Left hindlimb (tissue), 1 donor: ENCODE results near the gene FYN.
A peak's percentile ranks its signal among the peaks of the same experiment; 100 is the strongest.

Experiments
- DNase-seq: peaks from one replicate; pipeline ENCODE4 v3.0.0-alpha.2; 2018

The FYN gene

GRCh38 chr6:111745636-111746035 lies 127.6 kb downstream of the FYN start:
- DNase-seq: no peak

DNA sequence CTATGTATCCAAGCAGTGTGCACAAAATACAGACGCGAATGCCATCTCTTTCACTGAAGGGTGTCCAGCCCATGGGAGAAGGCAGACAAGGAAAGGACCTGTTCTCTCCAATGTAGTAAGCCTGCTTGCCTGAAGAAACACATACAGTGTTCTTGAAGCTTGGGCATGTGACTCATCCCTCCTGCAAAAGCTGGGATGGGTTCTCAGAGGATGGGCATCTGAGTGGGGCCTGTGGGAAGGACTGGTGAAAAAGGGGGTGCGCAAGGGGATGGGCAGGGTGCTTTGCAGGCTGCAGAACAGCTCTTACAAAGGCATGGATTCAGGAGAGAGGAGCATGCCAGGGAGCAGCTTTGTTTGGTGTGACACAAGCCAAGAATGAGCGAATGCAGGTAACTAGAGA lies 128.1 kb downstream of the FYN start:
- no peak for DNase-seq

- DNase-seq: peak; percentile 81
Observed at GRCh38 chr6:111743862-111744692, 129.2 kb downstream of the FYN start.

- no peak for DNase-seq
Observed at GRCh38 chr6:111743360-111743759, 129.9 kb downstream of the FYN start.

- DNase-seq: no peak
Observed at GRCh38 chr6:111741177-111741952, 131.9 kb downstream of the FYN start.

- no peak for DNase-seq
Observed at GRCh38 chr6:111740506-111740905, 132.7 kb downstream of the FYN start.

DNA sequence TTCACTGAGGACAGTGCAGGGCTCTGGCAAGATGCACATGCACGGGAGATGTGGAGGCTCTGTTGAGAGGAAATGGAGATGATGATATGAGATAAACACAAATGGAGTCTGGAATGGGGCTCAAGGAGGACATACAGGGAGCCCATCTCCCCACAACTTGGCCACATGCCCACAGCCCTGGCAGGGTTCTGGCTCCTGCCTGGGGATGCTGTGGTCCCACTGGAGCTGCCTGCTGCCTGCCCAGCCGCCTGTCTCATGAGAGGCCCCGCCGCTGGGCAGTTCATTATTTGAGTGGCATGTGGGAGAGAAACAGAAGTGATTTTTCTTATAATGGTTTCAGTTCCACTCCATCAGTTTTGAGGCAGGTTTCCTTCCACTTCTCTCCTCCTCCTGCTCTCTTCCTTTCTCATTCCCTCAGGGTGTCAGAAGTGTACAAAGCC lies 134.0 kb downstream of the FYN start:
- DNase-seq: no peak

- no peak for DNase-seq
Observed at GRCh38 chr6:111738631-111739030, 134.6 kb downstream of the FYN start.

- no peak for DNase-seq
Observed at GRCh38 chr6:111738156-111738555, 135.1 kb downstream of the FYN start.

GRCh38 chr6:111737065-111737521 lies 136.2 kb downstream of the FYN start:
- DNase-seq: no peak

- no peak for DNase-seq
Observed at GRCh38 chr6:111736005-111736608, 137.1 kb downstream of the FYN start.

- DNase-seq: no peak
Observed at GRCh38 chr6:111734068-111735061, 138.9 kb downstream of the FYN start.

DNA sequence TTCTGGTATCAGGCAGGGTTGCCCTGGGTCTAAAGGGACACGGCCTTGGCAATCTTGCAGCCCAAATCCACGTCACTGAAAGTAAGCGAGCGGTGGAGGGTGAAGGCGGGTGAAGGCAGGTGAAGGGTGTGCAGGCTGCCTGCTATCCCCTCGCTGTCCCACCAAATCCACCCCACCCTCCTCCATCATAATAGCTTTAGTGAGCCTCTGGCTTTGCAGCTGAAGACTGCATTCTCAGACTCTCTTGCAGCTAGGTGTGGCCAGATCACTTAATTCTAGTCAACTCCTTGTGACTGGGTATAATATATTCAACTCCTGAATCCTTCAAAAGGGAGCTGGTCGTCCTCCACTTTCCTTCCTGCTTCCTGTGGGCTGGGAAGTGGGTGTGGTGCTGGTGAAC lies 140.9 kb downstream of the FYN start:
- no peak for DNase-seq

GRCh38 chr6:111731456-111732195 lies 141.6 kb downstream of the FYN start:
- no peak for DNase-seq

DNA sequence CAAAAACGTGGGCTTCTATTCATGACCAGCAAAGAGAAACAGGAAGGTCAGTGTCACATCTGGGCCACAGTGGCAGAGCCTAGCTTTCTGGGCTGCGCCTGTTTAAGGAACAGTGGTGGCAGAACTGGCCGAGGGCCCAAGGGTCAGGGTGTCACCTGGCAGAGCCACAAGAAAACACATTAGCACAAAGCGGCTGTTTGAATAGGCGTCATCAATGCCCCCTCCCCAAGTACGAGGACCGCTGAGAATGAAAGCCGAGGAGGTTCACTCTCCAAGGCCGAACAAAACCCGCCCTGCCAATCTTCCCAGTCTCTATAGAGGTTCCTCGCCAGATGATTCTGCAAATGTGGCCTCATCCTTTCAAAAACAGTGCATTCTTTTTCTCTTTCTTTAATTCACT lies 142.4 kb downstream of the FYN start:
- no peak for DNase-seq

- DNase-seq: no peak
Observed at GRCh38 chr6:111727802-111728201, 145.4 kb downstream of the FYN start.

DNA sequence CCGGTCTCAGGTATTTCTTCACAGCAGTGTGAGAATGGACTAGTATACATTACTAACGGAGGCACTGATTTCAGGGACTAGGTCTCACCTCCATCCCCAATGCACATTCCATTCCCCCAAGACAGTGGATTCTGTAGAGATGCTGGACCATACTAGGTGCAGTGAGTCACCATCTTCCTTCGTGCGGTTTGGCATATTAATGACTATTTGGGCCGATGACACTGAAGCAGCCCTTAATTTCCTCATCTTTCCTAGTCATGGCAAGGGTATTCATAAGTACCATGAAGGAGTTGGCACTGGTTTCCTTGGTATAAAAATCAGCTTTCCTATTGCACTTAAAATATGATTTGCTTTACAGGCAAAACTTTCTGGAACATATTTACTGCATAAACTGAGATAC lies 146.2 kb downstream of the FYN start:
- DNase-seq: no peak

GRCh38 chr6:111725446-111726112 lies 147.7 kb downstream of the FYN start:
- peak; percentile 59 for DNase-seq

- no peak for DNase-seq
Observed at GRCh38 chr6:111724505-111724904, 148.7 kb downstream of the FYN start.

GRCh38 chr6:111724039-111724438 lies 149.2 kb downstream of the FYN start:
- no peak for DNase-seq

GRCh38 chr6:111723412-111723970 lies 149.8 kb downstream of the FYN start:
- DNase-seq: no peak
